Measurements from ENCODE around the gene GPR158. TPM values are rescaled to one million over a fixed set of nuclear protein-coding genes. Genes with fewer than 3 reads are reported as not detected.

The GPR158 gene
- total and polyA plus RNA-seq, 2 of the 8 experiments (the other 6 are each of a cell fraction or from before 2014, with no cell fraction given): 0.14 to 0.78 TPM

DNA sequence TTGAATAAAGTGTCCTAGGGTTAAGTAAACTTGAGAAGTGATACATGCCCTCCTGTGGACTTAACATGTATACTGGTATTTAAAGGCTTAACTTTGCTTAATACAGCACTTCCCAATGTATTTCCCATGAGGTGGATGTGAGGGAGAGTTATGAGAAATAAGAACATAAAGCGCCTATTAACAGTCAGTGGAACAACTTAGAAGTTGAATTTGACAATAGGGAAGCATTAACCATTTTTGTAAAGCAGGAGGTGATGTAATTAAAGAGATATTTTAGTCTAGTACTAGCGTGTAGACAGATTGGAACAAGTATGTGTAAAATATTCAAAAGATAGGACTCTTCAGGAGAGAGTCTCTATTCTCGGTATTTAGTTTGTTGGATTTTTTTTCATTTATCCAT is 322.4 kb downstream of the GPR158 start:
- no peak for FAIRE-seq
- TF ChIP-seq GABPA (IDR thresholded peaks at IDR 0.05; ENCODE audit: borderline replicate concordance, insufficient read depth, low read length) (no peak), CHD2 (IDR thresholded peaks at IDR 0.05; ENCODE audit: low read length) (no peak)
- TF ChIP-seq, protein P1, sequence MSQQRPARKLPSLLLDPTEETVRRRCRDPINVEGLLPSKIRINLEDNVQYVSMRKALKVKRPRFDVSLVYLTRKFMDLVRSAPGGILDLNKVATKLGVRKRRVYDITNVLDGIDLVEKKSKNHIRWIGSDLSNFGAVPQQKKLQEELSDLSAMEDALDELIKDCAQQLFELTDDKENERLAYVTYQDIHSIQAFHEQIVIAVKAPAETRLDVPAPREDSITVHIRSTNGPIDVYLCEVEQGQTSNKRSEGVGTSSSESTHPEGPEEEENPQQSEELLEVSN (IDR thresholded peaks at IDR 0.05): no peak

More for the DNA sequence above, 322.4 kb downstream of the GPR158 start:
- no peak overlapping the region for H2BK20ac ChIP-seq (ENCODE audit: low read length)
- peaks cover 0 to 12% (median 7%) of the 10 kb centered on the region in 4 experiments; a peak in 5 of 7 replicates for H3K4me1 ChIP-seq (replicated peaks in 1 of 4; ENCODE audit: control insufficient read depth in 3 of 4, insufficient read depth in 4 of 4, low read length in 3 of 4)
- no peak overlapping the region for H4K91ac ChIP-seq (replicated peaks; ENCODE audit: insufficient read length, low read length)
- H3K23me2 ChIP-seq (ENCODE audit: low read depth, low read length): no peaks in the 10 kb centered on the region
- no peak overlapping the region for H3K4me3 ChIP-seq (ENCODE audit: extremely low read depth in 1 of 4, insufficient read depth in 2 of 4, low read depth in 3 of 4, low read length in 4 of 4)
- H2BK120ac ChIP-seq (replicated peaks; ENCODE audit: low read depth, low read length): no peak overlapping the region
- no peak overlapping the region for H3K56ac ChIP-seq (replicated peaks; ENCODE audit: insufficient read length, low read depth, low read length)
- no peak overlapping the region for H4K8ac ChIP-seq (ENCODE audit: extremely low read depth, insufficient read depth, low read length)
- no peak overlapping the region for H2AFZ ChIP-seq (ENCODE audit: low read length)
- no peak overlapping the region for H2AK5ac ChIP-seq (ENCODE audit: low read depth, low read length)
- no peak overlapping the region for H4K5ac ChIP-seq (ENCODE audit: insufficient read length, low read depth, low read length)
- no peaks in the 10 kb centered on the region for H3K36me3 ChIP-seq (ENCODE audit: control insufficient read depth in 2 of 4, insufficient read depth in 4 of 4, low read length in 3 of 4)
- H3K18ac ChIP-seq (ENCODE audit: extremely low read depth, low read length): no peak overlapping the region
- no peak overlapping the region for H2BK5ac ChIP-seq (ENCODE audit: low read depth, low read length)
- no peak overlapping the region for H3K9ac ChIP-seq (replicated peaks in 1 of 4; ENCODE audit: extremely low read depth in 1 of 4, low read depth in 3 of 4, low read length in 3 of 4)
- no peak overlapping the region for H3K23ac ChIP-seq (ENCODE audit: insufficient read length)
- no peak overlapping the region for H2BK12ac ChIP-seq (ENCODE audit: low read depth, low read length)
- no peaks in the 10 kb centered on the region for H3K9me3 ChIP-seq (ENCODE audit: insufficient read depth in 2 of 2, low read depth in 1 of 2, low read length in 1 of 2)
- H4K20me1 ChIP-seq (replicated peaks in 1 of 2; ENCODE audit: control insufficient read depth in 1 of 2, insufficient read depth in 2 of 2, low read length in 2 of 2): no peaks in the 10 kb centered on the region
- no peak for DNase-seq (ENCODE audit: low read depth in 1 of 2, low spot score in 2 of 2)
- no peaks in the 10 kb centered on the region for H3K79me1 ChIP-seq (ENCODE audit: low read depth, low read length)
- H3K14ac ChIP-seq (ENCODE audit: insufficient read length): no peak overlapping the region
- H2BK15ac ChIP-seq (ENCODE audit: low read length): no peak overlapping the region
- 92% methylated on average over 3 of the region's 3 CpGs; no CpG with 5 or more reads in 1 of the 2 experiments for WGBS, 2 experiments (ENCODE audit: extremely low coverage in 1 of 2, insufficient coverage in 1 of 2, insufficient read length in 1 of 2, insufficient replicate concordance in 2 of 2, low coverage in 1 of 2, low lambda C conversion rate in 2 of 2, missing lambda C conversion rate in 1 of 2)
- no peaks in the 10 kb centered on the region for H3K79me2 ChIP-seq (ENCODE audit: control insufficient read depth in 1 of 2, insufficient read depth in 2 of 2, low read length in 2 of 2)
- ChIA-PET CTCF (ENCODE audit: partially characterized antibody) (interaction anchor here (0.6 kb wide), 1 partner anchor 26 kb away, joined by 3 read pairs; no protein-coding TSS in a partner anchor), POLR2A (ENCODE audit: partially characterized antibody) (no interaction called here)
- no peak overlapping the region for H3K27ac ChIP-seq (ENCODE audit: low read depth, low read length)
- no peaks in the 10 kb centered on the region for H3K27me3 ChIP-seq (replicated peaks in 1 of 4; ENCODE audit: control insufficient read depth in 3 of 4, extremely low read depth in 1 of 4, insufficient read depth in 3 of 4, low read length in 3 of 4)
- H3K4ac ChIP-seq (replicated peaks; ENCODE audit: insufficient read length, low read depth, low read length): no peak overlapping the region
- H3K4me2 ChIP-seq (ENCODE audit: insufficient read depth in 1 of 2, low read depth in 2 of 2, low read length in 2 of 2): no peak overlapping the region
